GM12865 (cell line): ENCODE measurements around the gene RCOR2.
A peak's percentile ranks its signal among the peaks of the same experiment; 100 is the strongest.
"Not testable (repeated sequence)": the region's sequence is repeated elsewhere in the genome, so short reads cannot be mapped to it uniquely, and the experiment has no call there.

Experiments used
- DNase-seq: peaks from one replicate; pipeline ENCODE4 v3.0.0; 2010; ENCODE audit warnings: low read depth
- H3K4me3 ChIP-seq: 2 replicates; pipeline ENCODE4 v1.5.1; 2011; ENCODE audit warnings: mild to moderate bottlenecking, low read depth, low read length, control low read depth
- TF ChIP-seq, protein P1 (sequence below): IDR thresholded peaks from 2 replicates; pipeline ENCODE4 v1.5.1; 2011; ENCODE audit warnings: low read length, control low read depth, low read depth, inconsistent platforms; ENCODE audit not compliant: insufficient read depth; ENCODE audit errors: missing control alignments

The RCOR2 gene

DNA sequence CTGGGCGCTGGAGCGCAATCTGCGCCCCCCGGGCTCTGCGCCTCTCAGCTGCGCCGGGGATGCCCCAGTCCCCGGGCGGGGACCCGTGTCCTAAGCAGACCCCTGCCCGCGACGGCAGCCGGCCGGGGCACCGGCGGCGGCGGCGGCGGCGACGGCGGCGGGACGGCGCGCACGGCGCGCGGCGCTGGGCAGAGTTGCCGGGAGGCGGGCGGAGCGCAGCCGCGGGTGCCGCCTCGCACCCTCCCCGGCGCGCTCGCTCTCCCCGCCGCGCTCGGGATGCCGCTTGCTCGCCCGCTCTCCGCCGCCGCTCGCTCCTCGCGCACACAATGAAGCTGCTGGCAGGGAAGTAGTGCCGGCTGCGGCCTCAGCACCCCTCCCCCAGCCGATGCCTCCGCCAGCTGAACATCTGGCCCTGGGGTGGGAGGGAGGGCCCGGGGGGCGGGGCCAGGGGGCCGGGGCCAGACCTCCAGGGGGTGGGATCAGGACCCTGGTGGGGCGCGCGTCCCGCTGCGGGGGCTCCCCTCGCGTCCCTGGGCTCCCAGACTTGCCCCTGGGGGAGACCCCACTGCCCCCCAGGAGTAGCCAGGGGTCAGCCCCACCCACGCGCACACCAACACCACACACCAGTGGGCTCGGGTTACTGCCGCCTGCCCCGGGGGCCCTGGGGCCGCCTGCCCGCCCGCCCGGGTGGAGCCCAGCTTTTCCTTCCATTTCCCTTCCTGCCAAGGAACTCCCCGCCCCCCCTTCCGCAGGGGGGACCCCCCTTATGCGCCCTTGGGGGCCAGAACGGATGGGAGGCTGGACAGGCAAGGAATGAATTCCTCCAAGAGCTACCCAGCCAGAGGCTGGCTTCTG is at the start of gene RCOR2:
TSS of gene RCOR2 (minus strand) at position 328 of the 855 bp plus-strand sequence. CDS start 708 bp downstream, outside the sequence.
- peak within 1 kb of the TSS; percentile 63 for H3K4me3 ChIP-seq
- TF ChIP-seq, protein P1, sequence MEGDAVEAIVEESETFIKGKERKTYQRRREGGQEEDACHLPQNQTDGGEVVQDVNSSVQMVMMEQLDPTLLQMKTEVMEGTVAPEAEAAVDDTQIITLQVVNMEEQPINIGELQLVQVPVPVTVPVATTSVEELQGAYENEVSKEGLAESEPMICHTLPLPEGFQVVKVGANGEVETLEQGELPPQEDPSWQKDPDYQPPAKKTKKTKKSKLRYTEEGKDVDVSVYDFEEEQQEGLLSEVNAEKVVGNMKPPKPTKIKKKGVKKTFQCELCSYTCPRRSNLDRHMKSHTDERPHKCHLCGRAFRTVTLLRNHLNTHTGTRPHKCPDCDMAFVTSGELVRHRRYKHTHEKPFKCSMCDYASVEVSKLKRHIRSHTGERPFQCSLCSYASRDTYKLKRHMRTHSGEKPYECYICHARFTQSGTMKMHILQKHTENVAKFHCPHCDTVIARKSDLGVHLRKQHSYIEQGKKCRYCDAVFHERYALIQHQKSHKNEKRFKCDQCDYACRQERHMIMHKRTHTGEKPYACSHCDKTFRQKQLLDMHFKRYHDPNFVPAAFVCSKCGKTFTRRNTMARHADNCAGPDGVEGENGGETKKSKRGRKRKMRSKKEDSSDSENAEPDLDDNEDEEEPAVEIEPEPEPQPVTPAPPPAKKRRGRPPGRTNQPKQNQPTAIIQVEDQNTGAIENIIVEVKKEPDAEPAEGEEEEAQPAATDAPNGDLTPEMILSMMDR, result no peak
- DNase-seq, result peak; percentile 83

DNA sequence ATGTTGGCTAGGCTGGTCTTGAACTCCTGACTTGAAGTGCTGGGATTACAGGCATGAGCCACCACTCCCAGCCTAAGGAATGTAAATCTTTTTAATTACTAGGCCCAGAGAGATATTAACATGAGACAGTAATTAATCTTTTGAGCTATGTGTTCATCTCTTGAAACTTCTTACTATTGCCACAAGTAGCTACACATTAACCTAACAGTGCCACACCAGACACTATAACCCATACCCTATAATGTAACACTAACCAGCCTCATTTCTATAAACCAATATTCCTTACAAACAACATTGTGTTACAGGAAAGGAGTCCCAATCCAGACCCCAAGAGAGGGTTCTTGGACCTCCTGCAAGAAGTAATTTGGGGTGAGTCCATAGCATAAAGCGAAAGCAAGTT is 49.5 kb upstream of the RCOR2 start:
- TF ChIP-seq, protein P1, result no peak
- H3K4me3 ChIP-seq, result no peak overlapping the region
- DNase-seq, result no peak

DNA sequence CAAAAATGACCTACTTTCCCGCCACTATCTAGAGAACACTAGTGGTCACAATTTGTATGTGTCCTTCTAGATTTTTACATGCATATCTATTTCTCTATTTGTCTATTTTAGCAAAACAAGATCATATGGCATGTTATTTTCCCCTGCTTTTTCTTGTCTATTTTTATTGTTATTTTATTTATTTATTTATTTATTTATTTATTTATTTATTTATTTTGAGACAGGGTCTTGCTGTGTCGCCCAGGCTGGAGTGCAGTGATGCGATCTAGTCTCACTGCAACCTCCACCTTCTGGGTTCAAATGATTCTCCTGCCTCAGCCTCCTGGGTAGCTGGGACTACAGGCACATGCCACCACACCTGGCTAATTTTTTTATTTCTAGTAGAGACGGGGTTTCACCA is 46.9 kb upstream of the RCOR2 start:
- not testable (repeated sequence) for DNase-seq, H3K4me3 ChIP-seq

DNA sequence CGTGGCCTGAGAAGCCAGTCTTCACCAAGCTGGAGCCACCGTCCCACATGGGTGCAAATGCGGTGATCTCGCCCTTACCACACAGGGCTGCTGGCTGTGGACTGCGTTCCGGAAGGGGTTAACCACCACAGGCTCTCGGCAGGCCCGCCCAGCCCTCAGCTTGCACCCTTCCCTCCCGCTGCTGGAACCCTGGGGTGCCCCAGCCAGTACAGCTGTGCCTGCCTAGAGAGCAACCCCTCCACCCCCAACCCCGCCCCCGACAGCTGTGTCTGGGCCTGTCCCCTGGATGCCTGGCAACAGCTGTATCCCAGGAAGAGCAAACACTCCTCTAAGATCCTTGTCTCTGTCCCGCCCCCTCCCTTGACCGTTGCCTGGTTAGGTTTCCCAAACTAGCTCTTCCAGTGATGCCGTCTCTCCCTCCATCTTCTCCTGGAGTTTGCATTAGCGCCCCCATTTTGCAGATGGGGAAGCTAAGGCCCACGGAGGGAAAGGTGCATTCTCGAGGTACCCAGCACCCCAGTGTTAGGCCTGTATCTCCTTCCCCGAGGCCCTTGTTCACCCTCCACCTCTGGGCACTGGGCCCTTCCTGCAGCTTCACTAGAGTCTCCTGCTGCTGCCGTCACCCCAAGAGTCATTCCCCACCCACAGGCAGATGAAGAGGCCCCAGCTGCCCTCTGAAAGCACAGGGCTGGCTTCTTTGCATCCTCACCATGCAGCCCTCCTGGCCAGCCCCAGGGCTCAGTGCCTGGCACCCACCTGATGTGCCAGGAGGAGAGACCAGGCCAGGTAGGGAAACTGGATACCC is 44.8 kb upstream of the RCOR2 start:
- no peak for DNase-seq

DNA sequence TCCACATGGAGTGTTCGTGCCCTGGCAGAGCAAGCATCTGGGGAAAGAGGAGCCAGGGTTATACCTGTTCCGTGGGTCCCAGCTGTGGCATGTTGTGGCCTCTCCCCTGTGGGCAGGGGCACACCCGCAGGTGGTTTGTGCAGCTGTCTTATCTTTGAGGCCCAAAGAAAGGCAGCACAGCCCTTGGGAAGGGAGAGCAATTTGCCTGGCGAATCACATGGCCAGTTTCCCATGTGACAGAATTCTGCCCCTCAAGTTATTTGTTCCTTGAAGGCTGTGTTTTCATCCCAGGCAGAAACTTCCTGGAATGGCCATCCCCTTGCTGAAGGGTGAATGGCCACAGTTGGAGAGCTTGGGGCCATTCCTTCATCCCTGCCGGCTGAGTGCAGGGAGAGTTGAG is 41.0 kb upstream of the RCOR2 start:
- no peak overlapping the region for H3K4me3 ChIP-seq
- TF ChIP-seq, protein P1, result no peak
- DNase-seq, result no peak

More for the DNA sequence above, 44.8 kb upstream of the RCOR2 start:
- H3K4me3 ChIP-seq, result no peak overlapping the region
- TF ChIP-seq, protein P1, result no peak

DNA sequence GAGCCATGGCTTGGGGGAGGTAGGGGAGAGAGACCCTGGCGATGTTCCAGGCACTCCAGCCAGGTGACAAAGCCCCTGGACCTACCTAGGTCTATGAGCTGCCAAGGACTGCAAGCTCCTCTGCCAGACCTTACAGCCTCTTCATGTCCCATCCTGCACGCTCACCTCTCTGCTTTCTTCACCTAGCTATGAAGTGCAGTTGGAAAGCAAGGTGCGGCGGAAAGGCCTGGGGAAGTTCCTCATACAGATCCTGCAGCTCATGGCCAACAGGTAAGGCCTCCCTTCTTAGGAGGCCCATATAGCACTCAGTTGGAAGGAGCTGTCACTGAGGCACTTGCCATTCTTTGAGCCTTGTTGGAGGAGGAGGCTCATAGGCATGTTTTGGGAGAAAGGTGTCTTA is 35.6 kb upstream of the RCOR2 start:
- H3K4me3 ChIP-seq, result no peak overlapping the region; the same call in 1 of the 2 replicates
- TF ChIP-seq, protein P1, result no peak
- DNase-seq, result no peak
